Fibroblast of lung (primary cell): Measurements from ENCODE around the gene SNRNP40. TPM values are rescaled to one million over a fixed set of nuclear protein-coding genes. Genes with fewer than 3 reads are reported as not detected.
"Not testable (repeated sequence)": the region's sequence is repeated elsewhere in the genome, so short reads cannot be mapped to it uniquely, and the experiment has no call there.

Source experiments
- DNase-seq, 2 donors: peaks; one replicate each; pipeline versions ENCODE4 v3.0.0 to v3.0.0-alpha.2; 2010; ENCODE audit warnings: low read depth in 2 of 2
- H2AFZ ChIP-seq: 2 replicates; pipeline ENCODE4 v1.5.1; 2012; ENCODE audit warnings: low read length, control low read depth, inconsistent platforms
- H3K27ac ChIP-seq: 2 replicates; pipeline ENCODE4 v1.5.1; 2011; ENCODE audit warnings: low read length, control low read depth; ENCODE audit not compliant: insufficient read depth
- H3K27me3 ChIP-seq: 2 replicates; pipeline ENCODE4 v1.5.1; 2011; ENCODE audit warnings: mild to moderate bottlenecking, low read length; ENCODE audit not compliant: control insufficient read depth, insufficient read depth
- H3K36me3 ChIP-seq: 2 replicates; pipeline ENCODE4 v1.5.1; 2011; ENCODE audit warnings: low read length; ENCODE audit not compliant: control insufficient read depth, insufficient read depth
- H3K4me1 ChIP-seq: 2 replicates; pipeline ENCODE4 v1.5.1; 2011; ENCODE audit warnings: low read length; ENCODE audit not compliant: control insufficient read depth, insufficient read depth; ENCODE audit errors: extremely low read depth
- H3K4me2 ChIP-seq: 2 replicates; pipeline ENCODE4 v1.5.1; 2011; ENCODE audit warnings: low read length, control low read depth; ENCODE audit not compliant: insufficient read depth; ENCODE audit errors: extremely low read depth
- H3K4me3 ChIP-seq, 4 experiments: fragments of 200-600 bp in 1 of 4; sonication (generic) in 1 of 4; replicated peaks in 1 of 4; 2 replicates each; pipeline ENCODE4 v1.5.1; 2011 to 2016; ENCODE audit warnings: low read length in 4 of 4, low read depth in 3 of 4, mild to moderate bottlenecking in 3 of 4, control low read depth in 2 of 4, inconsistent platforms in 1 of 4, mixed read lengths in 1 of 4; ENCODE audit not compliant: insufficient read depth in 1 of 4; ENCODE audit errors: control extremely low read depth in 1 of 4
- H3K79me2 ChIP-seq: 2 replicates; pipeline ENCODE4 v1.5.1; 2012; ENCODE audit warnings: mild to moderate bottlenecking, low read length, inconsistent platforms; ENCODE audit not compliant: control insufficient read depth, insufficient read depth
- H3K9ac ChIP-seq: 2 replicates; pipeline ENCODE4 v1.5.1; 2011; ENCODE audit warnings: mild to moderate bottlenecking, low read length, control low read depth; ENCODE audit not compliant: insufficient read depth
- H3K9me3 ChIP-seq: 2 replicates; pipeline ENCODE4 v1.5.1; 2012; ENCODE audit warnings: low read depth, low read length; ENCODE audit not compliant: control insufficient read depth, insufficient read depth
- H4K20me1 ChIP-seq: 2 replicates; pipeline ENCODE4 v1.5.1; 2011; ENCODE audit warnings: low read length; ENCODE audit not compliant: control insufficient read depth, insufficient read depth; ENCODE audit errors: extremely low read depth
- CTCF ChIP-seq, 2 donors: IDR thresholded peaks in 1 of 2; conservative IDR thresholded peaks in 1 of 2; 1 replicate in 1 of 2; 2 replicates in 1 of 2; pipeline ENCODE4 v1.5.1; 2011 to 2012; ENCODE audit warnings: low read length in 2 of 2, control low read depth in 1 of 2, inconsistent platforms in 1 of 2, low read depth in 1 of 2, mild to moderate bottlenecking in 1 of 2
- EZH2 ChIP-seq: IDR thresholded peaks from 2 replicates; pipeline ENCODE4 v1.5.1; 2012; ENCODE audit warnings: low read length, control low read depth, mild to moderate bottlenecking; ENCODE audit errors: missing control alignments
- polyA plus RNA-seq, 2 donors: library from polyadenylated mRNA; depleted of rRNA in 1 of 2; stranded (reverse) in 1 of 2; unstranded in 1 of 2; fragments of >200 nt; gene quantifications; 2 replicates each; pipeline ENCODE4 v1.2.1, GENCODE V29; 2011 to 2012; ENCODE audit warnings: missing spikeins in 1 of 2
- total RNA-seq: library from RNA; depleted of rRNA; stranded (reverse); fragments of >200 nt; gene quantifications from 2 replicates; pipeline ENCODE4 v1.2.1, GENCODE V29; 2014

SNRNP40 gene
- total and polyA plus RNA-seq, 2 donors (not counting 1 experiment from before 2014, with no cell fraction given), result 53.5 to 96.6 TPM

GRCh38 chr1:31264790-31265386, 31.7 kb downstream of the SNRNP40 start:
- no peak overlapping the region for H3K9ac ChIP-seq
- DNase-seq, result no peak
- no peak overlapping the region for H2AFZ ChIP-seq
- no peak overlapping the region for H3K27ac ChIP-seq
- H3K36me3 ChIP-seq, result peaks cover 9% of the 10 kb centered on the region
- no peaks in the 10 kb centered on the region for H3K9me3 ChIP-seq
- TF ChIP-seq CTCF (conservative IDR thresholded peaks at IDR 0.05 in 1 of 2, IDR thresholded peaks at IDR 0.05 in 1 of 2; ENCODE audit: low read depth in 1 of 2, low read length in 2 of 2) (no peak), EZH2 (no peak)
- H3K4me1 ChIP-seq, result no peaks in the 10 kb centered on the region
- no peaks in the 10 kb centered on the region for H3K79me2 ChIP-seq
- H4K20me1 ChIP-seq, result no peaks in the 10 kb centered on the region
- no peak overlapping the region for H3K4me2 ChIP-seq
- no peak overlapping the region for H3K4me3 ChIP-seq
- no peaks in the 10 kb centered on the region for H3K27me3 ChIP-seq

GRCh38 chr1:31263408-31263807, 33.2 kb downstream of the SNRNP40 start:
- Histone ChIP-seq H3K36me3 (peaks cover 7% of the 10 kb centered on the region), H3K4me1 (no peaks in the 10 kb centered on the region), H3K27me3 (no peaks in the 10 kb centered on the region), H3K9me3 (no peaks in the 10 kb centered on the region), H3K4me3 (no peak overlapping the region), H3K9ac (no peak overlapping the region), H3K79me2 (no peaks in the 10 kb centered on the region), H3K27ac (no peak overlapping the region), H2AFZ (no peak overlapping the region), H4K20me1 (no peaks in the 10 kb centered on the region), H3K4me2 (no peak overlapping the region)
- DNase-seq, result no peak
- TF ChIP-seq CTCF (conservative IDR thresholded peaks at IDR 0.05 in 1 of 2, IDR thresholded peaks at IDR 0.05 in 1 of 2; ENCODE audit: low read depth in 1 of 2, low read length in 2 of 2) (no peak), EZH2 (no peak)

- not testable (repeated sequence) for H4K20me1 ChIP-seq, H3K4me3 ChIP-seq, DNase-seq, H3K9ac ChIP-seq, H3K79me2 ChIP-seq, H3K36me3 ChIP-seq, H3K4me2 ChIP-seq, H3K27me3 ChIP-seq, H3K9me3 ChIP-seq, H2AFZ ChIP-seq, H3K27ac ChIP-seq, H3K4me1 ChIP-seq
Observed at GRCh38 chr1:31262393-31262792, 34.2 kb downstream of the SNRNP40 start.
